ENCODE results near the gene CREBBP.

Gene CREBBP

DNA sequence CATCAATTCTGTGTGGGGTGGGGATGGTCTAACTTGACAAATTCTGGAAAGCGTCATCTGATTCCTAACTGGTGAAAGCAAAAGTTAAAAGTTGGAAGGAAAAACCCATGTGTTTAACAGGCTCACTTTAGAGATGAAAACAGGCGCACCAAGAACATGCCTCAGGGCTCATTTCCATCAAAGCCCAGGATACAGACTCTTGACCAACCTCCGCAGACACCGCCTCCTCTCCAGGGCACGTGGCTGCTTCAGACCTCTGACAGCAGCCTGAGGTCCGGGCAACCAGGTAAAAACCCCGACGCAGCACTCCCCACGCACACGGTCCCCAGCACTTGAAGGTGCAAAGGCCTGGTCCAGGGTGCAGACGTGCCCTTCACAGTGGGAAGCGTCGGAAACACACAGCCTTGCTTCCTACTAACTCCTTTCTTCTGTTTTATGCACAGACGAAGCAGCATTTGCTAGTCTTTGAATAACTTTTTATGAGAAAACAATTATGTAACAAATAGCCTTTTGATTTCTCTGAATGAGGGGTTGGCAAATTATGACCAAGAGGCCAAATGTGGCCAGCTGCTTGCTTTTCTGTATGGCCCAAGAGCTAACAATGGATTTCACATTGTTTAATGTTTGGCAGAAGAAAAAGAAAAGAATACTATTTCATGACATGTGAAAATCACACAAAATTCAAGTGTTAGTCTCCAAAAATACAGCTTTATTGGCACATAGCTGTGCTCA lies 119.0 kb downstream of the CREBBP start:
- DNase-seq, result peak; percentile 34

DNA sequence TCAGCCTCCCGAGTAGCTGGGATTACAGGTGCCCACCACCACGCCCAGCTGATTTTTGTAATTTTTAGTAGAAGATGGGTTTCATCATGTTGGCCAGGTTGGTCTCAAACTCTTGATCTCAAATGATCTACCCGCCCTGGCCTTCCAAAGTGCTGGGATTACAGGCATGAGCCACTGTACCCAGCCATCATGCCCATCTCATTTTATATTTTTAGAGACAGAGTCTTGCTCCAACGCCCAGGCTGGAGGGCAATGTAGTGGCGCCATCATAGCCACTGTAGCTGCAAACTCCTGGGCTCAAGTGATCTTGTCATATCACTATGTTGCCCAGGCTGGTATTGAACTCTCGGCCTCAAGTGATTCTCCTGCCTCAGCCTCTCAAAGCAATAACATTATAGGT lies 120.0 kb downstream of the CREBBP start:
- no peak for DNase-seq

- DNase-seq, result no peak
These were observed 120.8 kb downstream of the CREBBP start for GRCh38 chr16:3759736-3760135.

DNA sequence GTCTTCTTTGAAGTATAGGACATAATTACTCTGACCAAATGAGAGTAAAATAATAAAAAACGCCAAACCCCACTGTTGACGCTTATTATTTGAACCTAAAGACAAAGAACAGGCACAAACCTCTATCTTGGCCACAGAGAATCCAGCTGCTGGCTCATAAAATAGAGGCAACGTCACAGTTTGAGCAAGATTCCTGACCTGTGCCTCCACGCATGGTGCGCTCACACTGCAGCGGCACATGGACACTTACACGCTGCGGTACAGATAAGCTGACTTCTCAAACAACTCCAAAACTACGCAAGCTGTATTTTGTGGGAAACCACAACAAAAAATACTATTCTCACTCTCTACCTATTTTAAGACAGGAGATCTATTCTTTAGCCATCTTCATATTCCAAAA lies 124.4 kb downstream of the CREBBP start:
- no peak for DNase-seq

GRCh38 chr16:3755249-3755648 lies 125.3 kb downstream of the CREBBP start:
- DNase-seq, result no peak

- DNase-seq, result no peak
These were observed 125.7 kb downstream of the CREBBP start for GRCh38 chr16:3754772-3755171.

DNA sequence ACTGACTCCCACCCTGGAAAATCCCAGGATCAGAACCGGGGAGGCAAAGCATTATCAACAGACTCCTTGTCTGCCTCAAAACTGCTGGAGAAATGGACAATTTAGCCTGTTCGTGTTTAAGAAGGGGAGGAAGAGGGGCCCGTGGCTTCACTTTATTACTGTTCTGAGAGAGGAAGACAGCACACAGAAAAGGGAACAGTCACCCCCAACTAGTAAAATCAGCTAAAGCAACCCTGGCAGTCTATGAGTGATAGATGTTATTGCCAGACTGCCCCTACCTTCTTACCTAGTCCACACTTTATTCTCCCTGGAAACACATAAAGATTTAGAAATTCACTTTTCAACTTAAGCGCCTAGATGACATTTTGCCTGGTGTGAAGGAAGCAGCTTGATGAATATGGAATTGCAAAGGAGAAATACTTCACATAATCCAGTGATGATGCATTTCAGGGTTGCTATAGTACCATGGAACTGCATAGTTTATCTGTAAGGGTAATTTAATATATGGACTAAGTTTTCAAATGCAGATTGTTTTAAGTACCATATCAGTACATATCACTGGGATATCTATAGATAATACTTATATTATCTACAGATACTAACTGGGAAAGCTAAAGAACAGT lies 126.3 kb downstream of the CREBBP start:
- no peak for DNase-seq

DNA sequence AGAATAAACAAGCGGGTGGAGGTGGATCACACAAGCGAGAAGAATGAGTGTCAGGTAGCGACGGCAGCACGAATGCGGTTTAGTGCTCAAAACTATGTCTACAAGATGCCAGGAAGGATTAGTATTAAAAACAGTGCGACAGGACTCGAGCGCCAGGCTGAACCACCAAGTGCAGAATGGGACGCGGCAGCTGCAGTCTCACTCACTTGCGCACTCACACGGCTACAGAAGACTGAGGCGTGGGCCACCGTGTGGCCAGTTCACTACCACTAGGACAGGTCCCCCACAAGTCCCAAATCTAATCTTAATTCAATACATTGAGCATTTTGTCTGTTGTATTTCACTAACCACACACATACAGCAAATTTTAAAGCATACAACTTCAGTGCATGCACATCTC lies 127.5 kb downstream of the CREBBP start:
- DNase-seq, result no peak

DNA sequence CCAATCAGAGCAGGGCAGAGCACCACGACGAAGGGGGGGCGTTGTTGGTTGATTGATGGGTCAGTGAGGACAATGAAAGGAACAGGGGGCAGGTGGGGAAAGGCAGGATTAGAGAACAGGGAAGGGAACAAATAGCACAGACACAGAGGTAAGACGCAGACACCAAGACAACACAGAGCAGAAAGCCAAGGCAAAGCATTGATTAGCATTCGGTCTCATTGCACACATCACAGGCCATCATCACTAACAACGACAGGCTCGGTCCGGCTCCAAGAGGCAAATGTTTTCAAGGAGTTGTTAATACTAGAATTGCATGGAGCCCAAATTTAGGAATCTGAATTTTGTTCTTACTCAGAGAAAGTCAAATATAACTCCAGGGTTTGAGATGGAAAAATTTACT lies 128.6 kb downstream of the CREBBP start:
- DNase-seq, result no peak

DNA sequence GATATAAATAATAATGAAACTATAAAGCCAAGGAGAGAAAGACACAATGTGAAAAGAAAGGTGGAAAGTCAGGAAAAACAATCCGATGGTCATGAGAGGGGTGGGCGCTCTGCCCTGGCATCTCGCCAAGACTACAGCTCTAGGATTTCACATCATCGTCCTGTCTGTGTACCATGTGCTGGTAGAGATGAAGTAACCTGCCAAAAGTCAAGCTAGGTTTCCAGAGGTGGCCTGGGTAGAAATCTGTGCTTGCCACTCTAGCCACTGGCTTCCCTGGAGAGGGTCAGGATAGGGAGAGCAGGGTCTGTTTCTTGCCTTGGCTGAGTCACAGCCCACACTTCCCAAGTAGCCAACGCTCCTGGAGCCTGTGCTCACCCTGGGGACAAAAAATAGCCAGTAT lies 132.2 kb downstream of the CREBBP start:
- no peak for DNase-seq

DNA sequence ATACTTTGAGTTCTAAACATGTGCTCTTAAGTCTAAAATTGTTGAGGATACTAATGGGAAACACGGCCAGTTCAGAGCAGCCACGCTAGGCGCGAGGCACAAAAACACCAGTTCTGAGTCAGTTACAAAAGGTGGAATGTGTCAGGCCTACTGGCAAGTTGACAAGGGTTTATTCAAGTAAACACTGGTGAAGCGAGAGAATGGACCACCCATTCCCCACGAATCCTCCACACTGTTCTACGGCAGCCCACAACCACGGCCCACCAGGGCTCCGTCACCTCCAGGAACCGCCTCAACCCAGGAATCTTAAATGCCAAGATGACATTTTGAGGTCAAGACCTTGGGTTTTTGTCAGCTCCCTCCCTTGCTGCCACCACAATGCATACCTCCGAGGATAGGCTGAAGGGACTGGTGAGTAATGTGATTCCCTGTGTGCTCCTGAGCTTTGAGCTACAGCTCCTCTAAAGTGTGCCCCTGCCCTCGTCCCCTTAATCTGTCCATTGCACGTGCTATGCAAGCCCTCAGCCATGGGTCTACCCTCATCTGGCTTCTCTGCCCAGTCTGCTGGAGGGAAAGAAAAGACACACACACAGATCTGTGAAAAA lies 134.7 kb downstream of the CREBBP start:
- peak; percentile 21 for DNase-seq

- no peak for DNase-seq
These were observed 136.5 kb downstream of the CREBBP start for GRCh38 chr16:3744018-3744417.

DNA sequence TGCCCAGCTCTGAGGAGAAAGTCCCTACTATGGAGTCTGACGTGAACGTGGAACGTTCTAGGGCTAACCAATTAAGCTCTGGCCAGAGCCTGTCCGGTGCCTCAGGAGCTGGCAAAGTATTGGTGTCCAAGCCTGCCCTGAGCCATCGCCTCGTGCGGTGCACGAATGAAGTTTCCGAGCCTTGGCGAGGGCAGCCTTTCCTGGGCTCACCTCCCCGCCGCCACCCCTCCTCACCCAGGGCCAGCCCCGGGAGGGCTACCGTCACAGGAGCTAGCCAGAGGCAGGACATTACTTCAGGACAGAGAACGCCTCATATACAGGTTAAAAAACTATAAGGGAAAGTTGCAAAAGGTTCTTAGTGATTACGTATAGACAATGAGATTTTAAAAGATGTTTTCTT lies 139.6 kb downstream of the CREBBP start:
- DNase-seq, result no peak

- no peak for DNase-seq
These were observed 140.3 kb downstream of the CREBBP start for GRCh38 chr16:3740186-3740585.

GRCh38 chr16:3739636-3740035 lies 140.9 kb downstream of the CREBBP start:
- DNase-seq, result no peak

- no peak for DNase-seq
These were observed 142.0 kb downstream of the CREBBP start for GRCh38 chr16:3738541-3738940.

GRCh38 chr16:3738128-3738527 lies 142.4 kb downstream of the CREBBP start:
- no peak for DNase-seq

GRCh38 chr16:3737181-3737580 lies 143.3 kb downstream of the CREBBP start:
- no peak for DNase-seq

- no peak for DNase-seq
These were observed 144.4 kb downstream of the CREBBP start for GRCh38 chr16:3736116-3736515.

- DNase-seq, result no peak
These were observed 145.0 kb downstream of the CREBBP start for GRCh38 chr16:3735541-3735940.

DNA sequence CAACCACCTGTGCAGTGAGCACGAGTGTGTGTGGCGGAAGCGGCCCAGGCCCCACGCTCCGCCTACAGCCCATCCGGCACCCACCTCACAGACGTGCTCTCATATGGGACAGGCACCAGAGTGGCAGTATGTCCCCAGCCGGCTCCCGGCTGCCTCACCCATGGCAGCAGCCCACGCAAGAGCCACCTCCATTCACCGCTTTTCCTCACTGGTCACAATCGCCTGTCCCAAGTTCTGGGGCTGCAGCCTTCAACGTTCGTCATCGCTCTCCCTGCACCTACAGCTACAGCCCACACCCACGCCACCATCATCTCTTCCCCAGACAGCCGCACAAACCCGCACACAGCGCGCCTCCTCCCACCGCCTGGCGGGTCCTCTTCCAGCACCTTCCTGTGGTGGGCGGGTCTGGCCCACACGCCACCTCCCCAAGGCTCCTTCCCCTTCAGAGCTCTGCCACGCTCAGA lies 145.7 kb downstream of the CREBBP start:
- DNase-seq, result no peak

- DNase-seq, result no peak
These were observed 146.3 kb downstream of the CREBBP start for GRCh38 chr16:3734084-3734757.

DNA sequence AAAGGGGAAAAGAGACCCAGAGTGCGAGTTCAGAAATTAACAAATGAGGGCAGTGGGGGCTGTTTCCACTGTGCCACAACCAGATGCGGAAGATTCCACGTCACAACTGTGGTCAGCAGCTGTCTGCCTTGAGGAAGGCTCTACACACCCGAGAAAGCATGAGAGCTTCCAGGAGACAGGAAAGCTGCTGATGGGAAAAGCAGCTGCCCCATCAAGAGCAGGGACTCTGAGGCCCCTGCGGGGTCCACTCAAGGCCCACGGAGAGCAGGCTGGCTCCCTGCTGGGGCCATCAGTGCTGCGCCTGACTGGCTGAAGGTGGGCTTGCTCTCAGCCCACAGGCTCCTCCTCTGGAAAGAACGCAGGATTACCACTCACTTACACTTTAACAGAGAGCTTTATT lies 148.3 kb downstream of the CREBBP start:
- no peak for DNase-seq

Measured in eye (tissue), 1 donor.